AG09309 (cell line): ENCODE results near the gene PTPRN2.

ENCODE experiments used
- DNase-seq: peaks from one replicate; pipeline ENCODE4 v3.0.0-alpha.2; 2010; ENCODE audit warnings: low read depth
- H3K4me3 ChIP-seq: 2 replicates; pipeline ENCODE4 v1.5.1; 2011; ENCODE audit warnings: mild to moderate bottlenecking, low read depth, low read length, moderate library complexity; ENCODE audit not compliant: control insufficient read depth
- TF ChIP-seq, protein P1 (sequence below): IDR thresholded peaks from 2 replicates; pipeline ENCODE4 v1.5.1; 2011; ENCODE audit warnings: mild to moderate bottlenecking, low read depth, low read length, inconsistent platforms; ENCODE audit not compliant: insufficient read depth, control insufficient read depth; ENCODE audit errors: missing control alignments

Gene PTPRN2

DNA sequence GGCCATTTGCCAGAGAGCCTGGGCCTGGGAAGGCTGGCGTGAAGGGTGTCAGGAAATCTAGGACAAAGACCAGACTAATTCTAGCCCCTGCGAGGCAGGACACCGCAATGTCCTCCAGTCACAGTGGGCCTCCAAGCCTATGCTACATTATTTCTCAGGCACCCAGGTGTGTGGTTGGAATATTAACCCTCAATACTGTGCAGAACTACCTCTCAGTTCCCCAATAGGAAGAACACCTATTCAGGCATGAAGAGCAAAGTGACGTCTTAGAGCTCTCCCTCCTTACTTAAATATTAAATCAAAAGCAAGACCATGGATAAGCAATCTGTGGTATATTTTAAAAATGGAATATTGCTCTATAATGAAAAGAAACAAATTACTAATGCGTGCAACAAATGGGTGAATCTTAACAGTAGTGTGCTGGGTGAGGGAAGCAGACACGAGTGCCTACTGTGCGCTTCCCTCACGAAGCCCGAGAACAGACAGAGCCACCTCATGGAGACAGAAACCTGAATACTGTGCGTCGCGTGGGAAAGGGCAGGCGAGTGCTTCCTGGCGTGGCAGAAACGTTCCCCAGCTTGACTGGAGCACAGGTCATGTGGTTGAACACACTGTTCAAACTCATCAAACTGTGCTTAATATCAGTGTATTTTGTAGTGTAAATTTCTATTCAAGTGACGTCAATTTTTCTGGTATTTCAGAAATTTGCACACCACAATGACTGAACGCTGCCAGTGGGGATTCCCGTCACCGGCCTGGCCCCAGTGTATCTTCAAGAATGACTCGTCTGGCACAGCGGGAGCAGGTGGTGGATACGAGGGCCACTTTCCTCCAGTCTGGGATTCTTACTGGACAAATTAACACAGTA lies 15.5 kb upstream of the PTPRN2 start:
- no peak overlapping the region for H3K4me3 ChIP-seq
- DNase-seq, result no peak
- TF ChIP-seq, protein P1, sequence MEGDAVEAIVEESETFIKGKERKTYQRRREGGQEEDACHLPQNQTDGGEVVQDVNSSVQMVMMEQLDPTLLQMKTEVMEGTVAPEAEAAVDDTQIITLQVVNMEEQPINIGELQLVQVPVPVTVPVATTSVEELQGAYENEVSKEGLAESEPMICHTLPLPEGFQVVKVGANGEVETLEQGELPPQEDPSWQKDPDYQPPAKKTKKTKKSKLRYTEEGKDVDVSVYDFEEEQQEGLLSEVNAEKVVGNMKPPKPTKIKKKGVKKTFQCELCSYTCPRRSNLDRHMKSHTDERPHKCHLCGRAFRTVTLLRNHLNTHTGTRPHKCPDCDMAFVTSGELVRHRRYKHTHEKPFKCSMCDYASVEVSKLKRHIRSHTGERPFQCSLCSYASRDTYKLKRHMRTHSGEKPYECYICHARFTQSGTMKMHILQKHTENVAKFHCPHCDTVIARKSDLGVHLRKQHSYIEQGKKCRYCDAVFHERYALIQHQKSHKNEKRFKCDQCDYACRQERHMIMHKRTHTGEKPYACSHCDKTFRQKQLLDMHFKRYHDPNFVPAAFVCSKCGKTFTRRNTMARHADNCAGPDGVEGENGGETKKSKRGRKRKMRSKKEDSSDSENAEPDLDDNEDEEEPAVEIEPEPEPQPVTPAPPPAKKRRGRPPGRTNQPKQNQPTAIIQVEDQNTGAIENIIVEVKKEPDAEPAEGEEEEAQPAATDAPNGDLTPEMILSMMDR, result no peak

DNA sequence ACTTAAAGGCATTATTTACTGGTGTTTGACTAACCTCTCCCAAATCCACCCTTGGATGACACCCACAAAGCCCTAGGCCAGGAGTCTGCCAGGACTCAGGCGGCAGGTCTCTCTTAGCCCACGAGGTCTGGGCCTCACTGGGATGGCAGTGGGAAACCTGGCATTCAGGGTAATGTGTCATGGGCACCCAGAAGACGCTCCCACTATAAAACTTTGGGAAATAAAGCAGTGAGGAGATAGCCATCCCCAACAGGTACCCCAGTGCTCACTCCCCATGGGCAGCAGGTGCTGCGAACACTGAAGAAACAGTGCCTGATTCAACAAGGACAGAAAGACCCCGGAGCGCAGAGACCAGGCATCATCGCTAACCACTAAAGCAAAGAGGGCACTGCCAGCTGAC lies 14.4 kb upstream of the PTPRN2 start:
- DNase-seq, result no peak
- TF ChIP-seq, protein P1, result no peak
- no peak overlapping the region for H3K4me3 ChIP-seq

DNA sequence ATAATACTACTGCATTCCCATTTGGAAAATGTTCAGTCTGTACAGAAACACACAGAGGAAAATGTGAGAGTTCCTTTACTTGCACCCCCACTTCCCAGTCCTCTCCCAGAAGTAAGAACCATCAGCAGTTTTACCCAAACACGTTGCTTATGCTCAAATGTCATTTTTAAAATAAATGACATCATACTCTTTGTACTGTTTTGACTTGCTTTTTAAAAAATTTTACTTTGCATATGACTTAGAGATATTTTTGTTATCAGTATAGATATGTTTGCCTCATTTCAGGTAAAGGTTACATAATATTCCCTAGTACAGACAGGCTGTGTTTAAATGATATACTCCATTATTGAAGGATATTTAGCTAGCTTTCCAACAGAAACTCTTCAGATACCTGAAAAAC lies 13.5 kb upstream of the PTPRN2 start:
- TF ChIP-seq, protein P1, result no peak
- H3K4me3 ChIP-seq, result no peak overlapping the region
- no peak for DNase-seq

DNA sequence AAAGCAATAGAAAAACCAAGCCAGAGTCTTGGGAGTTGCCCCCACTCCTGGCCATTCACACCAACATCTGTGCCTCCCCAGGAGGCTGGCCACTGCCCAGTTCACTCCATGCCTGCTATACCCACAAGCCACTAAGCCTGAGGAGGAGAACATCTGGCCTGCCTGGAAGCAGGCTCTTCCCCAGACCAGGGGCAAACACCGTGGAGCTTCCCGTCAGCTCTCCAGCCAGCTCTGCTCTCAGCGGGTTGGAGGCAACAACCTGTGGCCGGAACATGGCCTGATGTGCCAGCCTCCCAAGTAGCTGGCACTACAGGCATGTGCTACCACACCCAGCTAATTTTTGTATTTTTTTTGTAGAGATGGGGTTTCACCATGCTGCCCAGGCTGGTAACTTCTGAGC lies 9.1 kb upstream of the PTPRN2 start:
- TF ChIP-seq, protein P1, result no peak
- H3K4me3 ChIP-seq, result no peak overlapping the region
- no peak for DNase-seq

DNA sequence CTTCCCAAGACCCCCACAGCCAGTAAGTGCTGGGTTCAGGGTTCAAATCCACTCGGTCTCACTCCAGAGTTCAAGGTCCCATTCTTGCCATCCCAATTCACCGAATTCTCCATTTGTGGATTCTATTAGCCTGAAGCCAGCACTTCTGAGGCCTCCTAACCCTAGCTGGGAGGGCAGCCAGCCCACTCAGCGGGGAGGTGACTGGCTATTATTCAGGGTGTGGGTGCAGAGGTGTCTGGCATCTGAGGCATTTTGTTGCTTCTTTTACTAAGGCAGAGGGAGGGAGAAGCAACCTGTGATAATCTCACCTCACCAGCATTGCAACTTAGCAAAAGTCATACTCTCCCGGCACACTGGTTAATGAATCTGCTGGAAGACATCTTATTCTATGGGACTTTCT lies 8.7 kb upstream of the PTPRN2 start:
- DNase-seq, result no peak
- H3K4me3 ChIP-seq, result no peak overlapping the region
- TF ChIP-seq, protein P1, result no peak

DNA sequence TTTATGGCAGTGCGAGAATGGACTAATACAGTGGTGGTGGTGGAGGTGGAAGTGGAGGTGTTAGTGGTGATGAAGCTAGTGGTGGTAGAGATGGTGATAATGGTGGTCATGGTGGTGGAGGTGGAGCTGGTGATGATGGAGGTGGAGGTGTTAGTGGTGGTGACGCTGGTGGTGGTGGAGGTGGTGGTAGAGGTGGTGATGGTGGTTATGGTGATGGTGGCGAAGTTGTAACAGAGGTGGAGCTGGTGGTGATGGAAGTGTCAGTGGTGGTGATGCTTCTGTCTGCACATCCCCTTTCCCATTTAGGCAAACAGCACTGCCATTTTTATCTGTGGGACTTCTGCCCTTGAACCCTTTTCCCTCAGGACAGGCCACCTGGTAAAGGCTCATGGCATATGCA lies 7.4 kb upstream of the PTPRN2 start:
- H3K4me3 ChIP-seq, result no peak overlapping the region
- TF ChIP-seq, protein P1, result no peak
- no peak for DNase-seq
